WI38 (cell line): ENCODE results near the gene ITPK1.

Experiments
- H3K4me3 ChIP-seq: 2 replicates; pipeline ENCODE4 v1.5.1; 2011; ENCODE audit warnings: low read depth, mild to moderate bottlenecking, control low read depth, low read length
- CTCF ChIP-seq: IDR thresholded peaks from 2 replicates; pipeline ENCODE4 v1.5.1; 2012; ENCODE audit warnings: low read depth, mild to moderate bottlenecking, control low read depth, low read length

The ITPK1 gene

DNA sequence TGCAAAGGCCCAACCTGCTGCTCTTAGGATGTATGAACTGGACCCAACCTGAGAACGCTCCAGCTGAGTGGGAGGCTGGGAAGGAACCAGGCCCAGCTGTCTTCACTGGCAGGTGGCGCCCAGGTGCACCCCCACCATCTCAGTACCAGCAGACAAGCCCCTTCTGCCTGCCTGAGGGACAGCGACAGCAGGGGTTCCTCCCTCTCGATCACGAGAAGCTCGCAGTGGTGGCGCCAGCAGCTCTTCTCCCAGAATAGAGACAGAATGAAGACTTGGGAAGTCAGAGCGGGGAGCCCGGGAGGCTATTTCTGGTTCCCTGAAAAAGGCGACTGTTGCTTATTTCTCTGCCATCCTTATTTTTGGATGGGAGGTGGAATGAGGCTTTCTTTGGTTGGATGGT lies 146.3 kb downstream of the ITPK1 start:
- no peak for TF ChIP-seq CTCF
- no peak overlapping the region for H3K4me3 ChIP-seq

- H3K4me3 ChIP-seq: no peak overlapping the region
- TF ChIP-seq CTCF: no peak
Observed at GRCh38 chr14:92968291-92969020, 147.3 kb downstream of the ITPK1 start.

- H3K4me3 ChIP-seq: no peak overlapping the region
- no peak for TF ChIP-seq CTCF
Observed at GRCh38 chr14:92967346-92967926, 148.3 kb downstream of the ITPK1 start.

GRCh38 chr14:92965281-92965680 lies 150.4 kb downstream of the ITPK1 start:
- no peak overlapping the region for H3K4me3 ChIP-seq
- TF ChIP-seq CTCF: no peak

GRCh38 chr14:92964124-92965109 lies 151.3 kb downstream of the ITPK1 start:
- H3K4me3 ChIP-seq: no peak overlapping the region
- TF ChIP-seq CTCF: no peak

DNA sequence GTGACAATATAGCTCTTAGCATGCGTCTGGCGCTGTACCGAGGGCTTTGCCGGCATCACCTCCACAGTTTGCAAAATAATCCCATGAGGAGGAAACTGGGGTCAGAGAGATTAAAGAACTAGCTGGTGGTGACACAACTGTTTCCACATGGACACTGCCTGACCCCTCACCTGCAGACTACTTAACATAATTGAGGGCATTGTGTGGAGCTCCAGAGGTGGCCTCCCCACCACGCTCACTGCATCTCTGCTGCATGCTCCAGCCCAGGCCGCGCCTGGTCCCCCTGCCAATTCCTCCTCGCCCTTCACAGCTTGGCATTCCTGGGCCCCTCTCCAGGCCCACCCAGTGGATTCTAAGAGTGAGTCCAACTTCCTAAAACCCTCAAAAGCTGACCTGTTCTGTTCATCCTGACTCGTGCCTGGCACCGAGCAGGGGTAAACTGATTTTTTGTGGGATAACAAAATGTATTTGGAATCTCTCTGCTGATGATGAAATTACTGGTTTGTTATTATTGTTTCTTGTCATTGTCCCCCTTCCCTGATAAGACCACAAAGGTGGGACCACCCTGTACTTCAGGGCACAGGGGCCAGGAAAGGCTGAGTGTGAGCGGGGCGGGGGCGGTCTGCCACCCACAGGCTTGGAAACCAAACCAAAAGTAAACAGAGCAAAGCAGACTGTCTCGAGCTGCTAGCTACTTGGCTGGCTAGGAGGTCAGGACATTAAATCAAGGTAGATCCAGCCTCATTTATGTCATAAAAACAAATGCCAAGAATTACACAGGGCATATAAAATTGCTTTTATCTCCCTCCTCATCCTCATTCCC lies 152.2 kb downstream of the ITPK1 start:
- no peak for TF ChIP-seq CTCF
- no peak overlapping the region for H3K4me3 ChIP-seq
